Activated T-cell treated with anti-CD3 and anti-CD28 coated beads, Interleukin-2, amount 50 U/mL, for 72 hours (primary cell): ENCODE measurements around the gene PRKAG3. TPM values are rescaled to one million over a fixed set of nuclear protein-coding genes. Genes with fewer than 3 reads are reported as not detected.
A peak's percentile ranks its signal among the peaks of the same experiment; 100 is the strongest.

ENCODE experiments used
- ATAC-seq, 2 donors: fragments of 150-1000 bp; cut with Tn5 transposase; replicated peaks in 1 of 2; 2 replicates each; pipeline ENCODE4 v1.10.0; 2021; ENCODE audit warnings: moderate library complexity in 2 of 2, mild to moderate bottlenecking in 1 of 2
- DNase-seq, 2 donors: peaks; one replicate each; pipeline ENCODE4 v3.0.0; 2021 to 2022; ENCODE audit warnings: mixed read lengths in 1 of 2
- H3K27ac Mint-ChIP-seq: one replicate; pipeline ENCODE4 v1.8.0; 2022; ENCODE audit warnings: mild to moderate bottlenecking, moderate library complexity, mixed read lengths
- H3K27me3 Mint-ChIP-seq: one replicate; pipeline ENCODE4 v1.8.0; 2022; ENCODE audit warnings: low read depth, mixed read lengths
- H3K36me3 Mint-ChIP-seq, 2 donors: one replicate each; pipeline ENCODE4 v1.8.0; 2022; ENCODE audit warnings: mixed read lengths in 2 of 2, mild to moderate bottlenecking in 1 of 2; ENCODE audit not compliant: insufficient read depth in 2 of 2
- H3K4me1 Mint-ChIP-seq: one replicate; pipeline ENCODE4 v1.8.0; 2022; ENCODE audit warnings: low read depth, mixed read lengths
- H3K4me3 Mint-ChIP-seq, 2 donors: one replicate each; pipeline ENCODE4 v1.8.0; 2022; ENCODE audit warnings: mild to moderate bottlenecking in 2 of 2, mixed read lengths in 2 of 2, moderate library complexity in 2 of 2
- H3K9me3 Mint-ChIP-seq, 2 donors: one replicate each; pipeline ENCODE4 v1.8.0; 2022; ENCODE audit warnings: mixed read lengths in 2 of 2
- total RNA-seq, 2 donors: library from RNA; stranded (reverse); gene quantifications; one replicate each; pipeline ENCODE4 v1.2.3, GENCODE V29; 2022

PRKAG3 gene
- total RNA-seq, 2 donors from 2014 or later = not detected

DNA sequence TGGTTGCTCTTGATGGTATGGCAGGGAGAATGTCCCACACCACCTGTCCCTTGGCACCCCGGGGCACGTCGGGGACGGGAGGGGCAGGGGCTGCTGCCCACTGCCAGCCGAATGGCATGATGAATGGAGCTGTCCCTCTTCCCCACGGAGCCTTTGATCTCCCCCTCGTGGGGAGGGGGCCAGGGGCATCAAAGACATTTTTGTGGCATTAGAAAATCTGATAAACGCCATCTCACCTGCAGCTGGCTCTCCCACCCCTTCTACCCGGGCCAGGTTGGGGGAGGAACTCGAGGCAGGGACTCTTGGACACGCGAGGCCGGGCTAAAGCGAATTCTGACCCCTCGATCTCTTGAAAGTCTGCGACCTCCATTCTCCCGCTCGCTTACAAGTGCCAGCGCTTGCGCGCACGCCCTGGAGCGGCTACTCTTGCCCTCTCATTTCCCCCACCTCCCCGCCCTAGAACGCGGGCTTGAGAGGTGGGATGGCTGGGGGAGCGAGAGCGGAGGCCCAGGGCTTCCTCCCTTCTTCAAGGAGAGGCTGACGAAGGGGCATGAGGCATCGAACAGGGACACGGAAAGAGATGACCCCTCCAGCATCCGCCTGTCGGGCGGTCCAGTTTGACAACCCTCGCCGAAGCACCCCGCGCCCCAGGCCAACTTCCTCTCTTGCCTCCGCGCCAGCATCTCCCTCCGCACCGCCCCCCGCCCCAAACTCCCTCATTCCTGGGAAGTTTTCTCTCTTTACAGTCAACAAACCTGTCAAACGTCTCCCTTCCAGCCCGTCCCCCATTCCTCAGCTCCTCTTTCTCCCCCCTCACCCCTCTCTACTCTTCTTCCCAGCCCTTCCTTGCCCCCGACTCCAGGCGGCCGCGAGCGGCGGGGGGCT, 27.3 kb upstream of the PRKAG3 start:
- H3K9me3 Mint-ChIP-seq = no peaks in the 10 kb centered on the region
- peak overlapping the region; percentile 72 to 78 for H3K4me3 Mint-ChIP-seq
- no peak overlapping the region for H3K27ac Mint-ChIP-seq

DNA sequence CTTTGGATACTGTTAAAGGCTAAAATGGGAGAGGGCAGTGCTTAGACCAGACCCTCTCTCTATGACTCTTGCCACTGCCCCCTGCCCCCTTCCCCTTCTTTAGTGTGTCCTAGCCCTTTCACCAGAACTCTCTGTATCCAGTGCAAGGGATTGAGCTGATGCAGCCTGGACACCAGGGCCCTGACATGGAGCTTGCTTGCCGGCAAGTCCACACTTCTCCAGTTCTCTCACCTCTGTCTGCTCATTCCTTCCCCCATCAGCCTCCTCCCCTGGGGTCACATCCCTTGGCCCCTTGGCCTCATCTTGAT, 26.5 kb upstream of the PRKAG3 start:
- Mint-ChIP-seq H3K27ac (no peak overlapping the region), H3K4me3 (no peak overlapping the region), H3K4me1 (peaks cover 14% of the 10 kb centered on the region), H3K36me3 (no peaks in the 10 kb centered on the region), H3K9me3 (no peaks in the 10 kb centered on the region), H3K27me3 (peaks cover 91% of the 10 kb centered on the region)
- ATAC-seq (no peak), DNase-seq (no peak)

More for the DNA sequence above, 27.3 kb upstream of the PRKAG3 start:
- peaks cover 14% of the 10 kb centered on the region for H3K4me1 Mint-ChIP-seq
- DNase-seq (no peak), ATAC-seq (no peak)
- H3K27me3 Mint-ChIP-seq = peaks cover 91% of the 10 kb centered on the region
- H3K36me3 Mint-ChIP-seq = no peaks in the 10 kb centered on the region

DNA sequence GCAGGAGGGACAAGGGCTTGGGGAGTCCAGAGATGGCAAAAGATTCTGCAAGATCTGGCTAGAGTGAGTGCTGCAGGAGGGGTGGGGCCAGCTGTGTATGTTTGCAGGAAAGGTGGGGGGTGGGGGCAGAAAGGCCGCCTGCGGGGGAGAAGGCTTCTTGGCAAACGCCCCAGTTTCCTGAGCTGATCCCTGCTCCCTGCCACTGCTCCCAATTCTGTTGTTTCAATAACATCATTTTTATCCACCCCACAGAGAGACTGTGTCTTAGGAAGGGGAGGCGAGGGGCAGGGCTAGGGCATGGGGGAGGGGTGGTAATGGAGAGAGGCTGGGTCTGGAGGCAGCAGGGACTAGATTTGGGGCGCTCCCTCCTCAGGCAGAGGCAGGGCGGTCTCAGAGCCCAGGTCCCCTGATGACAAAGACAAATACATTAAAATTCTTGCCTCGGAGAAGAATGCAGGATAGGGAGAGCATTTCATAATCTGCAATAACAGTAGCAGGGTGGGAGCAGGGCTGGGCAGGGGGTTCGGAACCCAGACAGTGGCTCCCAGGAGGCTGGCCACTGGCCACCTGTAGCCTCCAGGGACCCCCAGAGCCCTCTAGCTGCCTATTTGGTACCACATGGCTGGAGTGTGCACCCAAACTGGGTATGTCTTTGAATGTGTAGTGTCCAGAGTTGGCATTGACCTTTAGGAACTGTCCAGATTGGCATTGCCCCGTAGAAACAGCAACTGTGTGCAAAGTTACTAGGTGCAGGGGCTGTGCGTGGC, 26.0 kb upstream of the PRKAG3 start:
- no peak for ATAC-seq
- H3K27me3 Mint-ChIP-seq = peaks cover 89% of the 10 kb centered on the region
- no peaks in the 10 kb centered on the region for H3K9me3 Mint-ChIP-seq
- H3K4me1 Mint-ChIP-seq = peaks cover 14% of the 10 kb centered on the region
- no peak for DNase-seq
- H3K4me3 Mint-ChIP-seq = no peak overlapping the region
- H3K36me3 Mint-ChIP-seq = no peaks in the 10 kb centered on the region
- H3K27ac Mint-ChIP-seq = no peak overlapping the region

DNA sequence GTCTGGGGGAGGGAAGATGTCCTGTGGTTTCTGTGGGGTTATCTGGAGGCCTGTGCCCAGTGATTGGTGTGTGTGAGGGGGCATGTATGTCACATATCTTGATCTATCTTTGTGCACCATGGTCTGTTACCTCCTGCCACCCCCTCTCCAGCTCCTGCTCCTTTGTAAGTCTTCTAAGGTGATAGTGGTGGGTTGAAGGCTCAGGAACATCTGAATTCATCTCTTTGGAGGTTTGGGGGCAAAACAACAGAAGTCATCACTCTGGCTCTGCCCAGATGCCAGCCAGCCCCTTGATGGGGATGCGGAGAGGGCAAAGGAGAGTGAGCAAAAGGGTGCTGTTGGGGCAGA, 25.3 kb upstream of the PRKAG3 start:
- DNase-seq (no peak), ATAC-seq (no peak)
- Mint-ChIP-seq H3K36me3 (no peaks in the 10 kb centered on the region), H3K4me1 (peaks cover 14% of the 10 kb centered on the region), H3K9me3 (no peaks in the 10 kb centered on the region), H3K4me3 (no peak overlapping the region), H3K27me3 (peaks cover 85% of the 10 kb centered on the region), H3K27ac (no peak overlapping the region)

DNA sequence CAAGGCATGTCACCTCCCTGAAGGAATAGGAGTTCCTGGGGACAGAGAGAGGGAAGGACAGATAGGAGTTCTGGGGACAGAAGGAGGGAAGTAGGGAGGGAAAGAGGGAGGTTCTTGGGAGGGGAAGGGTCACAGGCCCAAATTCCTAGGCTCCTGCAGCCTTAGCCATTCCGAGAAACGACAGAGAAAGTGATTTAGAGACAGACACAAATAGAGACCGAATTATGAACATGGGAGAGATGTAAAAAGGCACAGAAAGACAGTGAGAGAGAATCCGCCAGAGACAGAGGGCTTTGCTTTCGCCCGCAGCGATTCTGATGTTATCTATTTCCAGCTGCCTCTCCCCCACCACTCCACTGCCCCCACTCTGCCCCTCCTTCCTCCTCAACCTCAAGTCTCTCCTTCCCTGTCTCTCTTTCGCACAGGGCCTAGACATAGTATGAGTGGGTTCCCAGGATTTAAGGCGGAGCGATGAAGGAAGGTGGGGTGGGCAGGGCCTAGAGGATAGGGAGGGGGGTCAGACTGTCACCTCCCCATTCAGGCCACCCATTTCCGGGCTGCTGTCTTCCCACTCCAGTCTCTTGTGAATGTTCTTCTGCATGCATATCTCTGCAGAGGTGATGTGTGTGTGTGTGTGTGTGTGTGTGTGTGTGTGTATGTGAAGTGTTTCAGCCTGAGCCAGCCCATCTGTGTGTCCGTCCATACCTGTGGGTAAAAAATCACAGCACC, 24.7 kb upstream of the PRKAG3 start:
- Mint-ChIP-seq H3K36me3 (no peaks in the 10 kb centered on the region), H3K27me3 (peaks cover 80% of the 10 kb centered on the region), H3K9me3 (no peaks in the 10 kb centered on the region), H3K4me3 (no peak overlapping the region), H3K27ac (no peak overlapping the region), H3K4me1 (peaks cover 14% of the 10 kb centered on the region)
- no peak for DNase-seq
- ATAC-seq = no peak

DNA sequence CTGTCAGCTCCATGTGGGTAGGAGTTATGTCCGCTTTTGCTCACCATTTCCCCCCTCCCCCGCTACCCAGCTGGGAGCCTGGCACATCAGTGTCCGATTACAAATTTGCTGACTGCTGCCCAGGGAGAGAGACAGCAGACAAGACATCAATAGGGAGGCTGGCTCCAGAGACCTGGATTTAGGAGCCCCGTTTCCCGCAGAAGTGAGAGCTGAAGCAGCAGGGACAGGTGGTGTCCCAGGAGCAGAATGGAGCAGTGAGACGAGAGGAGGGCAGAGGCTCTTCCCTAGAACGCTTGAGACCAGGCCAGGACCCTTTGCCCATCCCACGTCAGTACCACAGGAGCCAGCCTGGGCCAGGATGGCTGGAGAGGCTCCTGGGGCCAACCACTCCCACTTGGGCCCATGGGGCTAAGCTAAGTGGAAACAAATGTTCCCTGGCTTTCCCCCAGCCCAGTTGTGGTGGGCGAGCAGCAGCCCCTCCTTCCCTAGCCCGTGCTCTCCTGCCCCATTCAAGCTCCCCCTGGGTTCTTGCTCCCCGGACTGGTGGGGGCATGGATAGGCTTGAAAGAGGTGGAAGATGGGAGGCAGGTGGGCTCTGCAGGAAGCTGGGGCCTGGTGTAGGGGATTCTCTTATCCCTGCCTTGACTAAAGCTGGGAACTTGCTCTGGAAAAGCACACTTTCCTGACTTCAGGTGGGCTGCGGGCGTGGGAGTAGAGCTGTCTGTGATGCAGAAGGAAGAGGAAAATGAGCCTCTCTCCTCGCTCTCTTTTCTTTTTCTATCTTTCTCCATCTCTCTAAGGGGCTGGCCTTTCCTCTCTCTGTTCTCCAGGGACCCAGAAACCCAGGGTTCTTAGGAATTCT, 23.9 kb upstream of the PRKAG3 start:
- DNase-seq = no peak
- no peak overlapping the region for H3K4me3 Mint-ChIP-seq

DNA sequence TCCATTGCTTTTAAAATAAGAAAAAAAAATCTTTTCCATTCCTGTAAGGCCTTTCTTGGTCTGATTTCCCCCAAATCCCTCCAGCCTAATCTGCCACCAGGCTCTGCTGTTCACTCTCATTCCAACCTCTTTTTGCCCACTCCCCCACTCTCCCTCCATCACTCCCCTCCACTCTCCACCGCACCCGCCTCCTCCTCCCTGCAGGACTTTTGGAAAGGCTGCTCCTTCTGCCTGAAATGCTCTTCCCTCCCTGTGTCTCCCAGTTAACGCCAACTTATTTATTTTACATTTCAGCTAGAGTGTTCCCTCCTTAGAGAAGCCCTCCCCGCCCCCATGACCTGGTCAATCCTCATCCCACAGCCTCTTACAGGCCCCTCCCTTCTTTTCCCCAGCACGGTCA, 23.3 kb upstream of the PRKAG3 start:
- Mint-ChIP-seq H3K27ac (no peak overlapping the region), H3K4me3 (no peak overlapping the region), H3K4me1 (no peaks in the 10 kb centered on the region), H3K9me3 (no peaks in the 10 kb centered on the region), H3K27me3 (peaks cover 72% of the 10 kb centered on the region), H3K36me3 (no peaks in the 10 kb centered on the region)
- no peak for DNase-seq
- no peak for ATAC-seq

More for the DNA sequence above, 23.9 kb upstream of the PRKAG3 start:
- Mint-ChIP-seq H3K36me3 (no peaks in the 10 kb centered on the region), H3K4me1 (peaks cover 7% of the 10 kb centered on the region), H3K27ac (no peak overlapping the region), H3K9me3 (no peaks in the 10 kb centered on the region), H3K27me3 (peaks cover 79% of the 10 kb centered on the region)
- no peak for ATAC-seq

DNA sequence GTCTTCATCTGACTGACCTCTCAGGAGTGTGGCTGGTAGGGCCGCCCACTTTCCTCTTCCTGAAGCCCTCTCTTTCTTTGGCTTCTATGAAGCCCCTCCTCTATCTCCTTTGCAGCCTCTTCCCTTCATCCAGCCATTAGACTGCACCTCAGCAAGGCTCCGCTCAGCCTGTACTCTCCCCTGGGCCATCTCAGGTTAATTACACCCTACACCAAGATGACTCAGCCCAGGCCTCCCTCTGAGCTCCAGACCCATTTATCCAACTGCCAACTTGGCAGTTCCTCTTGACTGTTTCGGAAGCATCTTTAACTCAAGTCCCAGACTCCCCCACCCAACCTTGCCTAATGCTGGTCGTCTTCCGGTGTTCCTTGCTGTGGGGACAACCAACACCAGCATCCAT, 22.2 kb upstream of the PRKAG3 start:
- no peak for ATAC-seq

DNA sequence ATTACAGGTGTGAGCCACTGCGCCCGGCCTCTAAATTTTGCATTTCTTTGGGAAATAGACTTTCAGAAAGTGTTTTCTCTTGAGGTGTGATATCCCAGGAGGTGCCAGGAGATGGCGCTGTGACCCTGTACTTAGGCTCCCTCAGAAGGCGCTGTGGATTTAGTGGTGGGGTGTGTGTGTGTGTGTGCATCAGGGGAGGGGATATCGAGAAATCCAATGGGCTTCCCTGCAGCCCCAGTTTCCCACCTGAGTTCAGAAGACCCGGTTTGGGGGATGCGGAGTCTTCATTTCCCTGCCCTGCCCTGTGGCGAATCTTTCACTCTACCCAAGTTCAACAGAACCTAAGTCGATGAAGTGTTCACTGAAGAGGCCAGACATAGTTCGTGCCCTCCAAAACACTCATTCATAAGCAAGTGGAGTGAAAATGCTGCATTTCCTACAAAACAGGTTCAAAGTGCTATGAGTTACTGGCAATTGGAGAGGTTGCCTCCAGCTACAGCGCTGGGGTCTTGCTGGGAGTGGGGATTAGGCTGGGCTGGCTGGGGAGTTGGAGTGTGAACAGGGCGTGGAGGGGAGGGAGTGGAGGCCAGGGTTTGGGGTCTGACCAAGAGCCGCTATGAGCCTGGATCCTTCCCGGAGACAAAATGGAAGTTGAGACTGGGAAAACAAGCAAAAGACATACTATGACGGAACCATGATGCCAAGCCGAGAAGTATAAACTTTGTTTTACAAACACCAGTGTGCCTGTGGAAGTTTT, 21.5 kb upstream of the PRKAG3 start:
- Mint-ChIP-seq H3K27me3 (peaks cover 60% of the 10 kb centered on the region), H3K27ac (no peak overlapping the region), H3K36me3 (no peaks in the 10 kb centered on the region), H3K9me3 (no peaks in the 10 kb centered on the region), H3K4me1 (no peaks in the 10 kb centered on the region), H3K4me3 (no peak overlapping the region)
- ATAC-seq (peak; percentile 78 to 80), DNase-seq (peak; percentile 68 to 72)

More for the DNA sequence above, 22.2 kb upstream of the PRKAG3 start:
- no peak for DNase-seq
- no peaks in the 10 kb centered on the region for H3K9me3 Mint-ChIP-seq
- H3K27me3 Mint-ChIP-seq = peaks cover 67% of the 10 kb centered on the region
- H3K4me1 Mint-ChIP-seq = no peaks in the 10 kb centered on the region
- H3K36me3 Mint-ChIP-seq = no peaks in the 10 kb centered on the region
- H3K4me3 Mint-ChIP-seq = no peak overlapping the region
- H3K27ac Mint-ChIP-seq = no peak overlapping the region

DNA sequence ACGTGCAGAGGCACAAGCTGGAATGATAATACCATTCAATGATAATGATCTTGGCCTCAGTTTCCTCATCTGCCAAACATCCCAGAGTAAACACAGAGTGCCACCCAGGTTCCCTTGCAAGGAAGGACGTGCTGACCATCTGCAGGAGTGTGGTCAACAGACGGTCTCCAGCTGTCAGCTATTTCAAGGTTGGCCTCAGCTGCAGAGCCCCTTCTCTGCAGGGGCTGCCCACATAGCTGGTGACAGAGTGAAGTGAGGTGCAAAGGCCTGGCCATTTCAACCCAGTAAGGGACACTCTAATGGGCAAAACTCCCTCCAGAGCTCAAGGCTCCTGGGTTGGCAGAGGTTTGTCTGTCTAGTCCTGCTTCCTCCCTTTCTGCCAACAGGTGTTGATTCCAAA, 19.7 kb upstream of the PRKAG3 start:
- no peak overlapping the region for H3K27ac Mint-ChIP-seq
- H3K9me3 Mint-ChIP-seq = no peaks in the 10 kb centered on the region
- no peaks in the 10 kb centered on the region for H3K36me3 Mint-ChIP-seq
- peaks cover 42% of the 10 kb centered on the region for H3K27me3 Mint-ChIP-seq
- H3K4me1 Mint-ChIP-seq = no peaks in the 10 kb centered on the region
- DNase-seq (no peak), ATAC-seq (no peak)
- H3K4me3 Mint-ChIP-seq = no peak overlapping the region

DNA sequence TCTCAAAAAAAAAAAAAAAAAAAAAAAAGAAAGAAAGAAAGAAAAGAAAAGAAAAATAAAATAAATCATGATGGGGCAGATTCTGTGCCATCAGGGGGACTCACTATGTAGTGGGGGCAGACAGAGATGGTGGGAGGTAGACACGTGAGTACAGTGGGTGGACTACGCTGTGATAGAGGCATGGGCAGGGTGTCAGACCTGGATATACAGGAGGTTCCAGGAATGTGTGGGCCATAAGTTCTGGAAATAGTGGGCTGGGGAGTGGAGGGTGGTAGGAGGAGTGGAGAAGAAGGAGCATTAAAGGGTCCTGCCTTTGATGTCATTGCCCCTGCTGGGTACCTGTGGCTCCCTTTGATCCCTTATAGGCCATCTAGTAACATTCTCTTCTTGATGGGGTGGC, 19.2 kb upstream of the PRKAG3 start:
- ATAC-seq (no peak), DNase-seq (no peak)
- H3K4me3 Mint-ChIP-seq = no peak overlapping the region
- no peaks in the 10 kb centered on the region for H3K36me3 Mint-ChIP-seq
- H3K27ac Mint-ChIP-seq = no peak overlapping the region
- no peaks in the 10 kb centered on the region for H3K4me1 Mint-ChIP-seq
- H3K9me3 Mint-ChIP-seq = no peaks in the 10 kb centered on the region
- H3K27me3 Mint-ChIP-seq = peaks cover 37% of the 10 kb centered on the region

DNA sequence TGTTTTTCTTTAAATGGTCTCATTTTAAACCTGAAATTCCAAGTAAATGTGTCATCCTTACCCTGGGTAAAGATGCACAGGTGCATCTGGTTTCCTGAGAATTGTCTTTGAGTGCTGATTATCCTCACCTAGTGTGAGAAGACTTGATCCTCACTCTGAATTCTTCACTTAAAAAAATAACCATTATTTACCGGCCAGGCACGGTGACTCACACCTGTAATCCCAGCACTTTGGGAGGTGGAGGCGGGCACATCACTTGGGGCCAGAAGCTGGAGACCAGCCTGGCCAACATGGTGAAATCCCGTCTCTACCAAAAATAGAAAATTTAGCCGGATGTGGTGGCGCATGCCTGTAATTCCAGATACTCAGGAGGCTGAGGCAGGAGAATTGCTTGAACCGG, 18.1 kb upstream of the PRKAG3 start:
- H3K27me3 Mint-ChIP-seq = peaks cover 26% of the 10 kb centered on the region
- no peaks in the 10 kb centered on the region for H3K4me1 Mint-ChIP-seq
- DNase-seq (no peak), ATAC-seq (no peak)
- no peak overlapping the region for H3K4me3 Mint-ChIP-seq
- H3K36me3 Mint-ChIP-seq = no peaks in the 10 kb centered on the region
- H3K9me3 Mint-ChIP-seq = no peaks in the 10 kb centered on the region
- H3K27ac Mint-ChIP-seq = no peak overlapping the region
